ENCODE measurements around the gene PTBP2.

DNA sequence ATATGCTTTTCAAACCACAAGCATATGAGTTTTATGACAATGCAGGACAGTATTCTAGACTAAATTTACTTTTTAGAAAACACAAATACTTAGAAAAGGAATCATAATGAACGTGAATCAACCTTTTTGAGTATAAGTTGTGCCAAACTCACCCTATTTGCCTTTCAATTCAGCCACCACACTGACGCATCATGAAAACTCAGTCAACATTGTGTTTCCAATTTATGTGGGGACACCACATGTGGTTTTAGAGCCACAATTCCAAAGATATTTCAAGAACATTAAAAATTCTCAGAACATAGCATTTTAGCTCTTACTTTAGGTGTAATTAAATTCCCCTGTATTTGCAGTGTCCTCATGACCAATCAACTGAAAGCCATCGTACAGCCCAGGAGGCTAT, 118.8 kb downstream of the PTBP2 start:
- no peak for TF ChIP-seq CTCF (IDR thresholded peaks at IDR 0.05)
- no peak for TF ChIP-seq POLR2A (IDR thresholded peaks at IDR 0.05)
- TF ChIP-seq POLR2AphosphoS5 (IDR thresholded peaks at IDR 0.05): no peak

Data from breast epithelium (tissue), 3 donors.